Measurements from ENCODE around the gene KRT83.
"Not testable (repeated sequence)": the region's sequence is repeated elsewhere in the genome, so short reads cannot be mapped to it uniquely, and the experiment has no call there.

KRT83 gene

DNA sequence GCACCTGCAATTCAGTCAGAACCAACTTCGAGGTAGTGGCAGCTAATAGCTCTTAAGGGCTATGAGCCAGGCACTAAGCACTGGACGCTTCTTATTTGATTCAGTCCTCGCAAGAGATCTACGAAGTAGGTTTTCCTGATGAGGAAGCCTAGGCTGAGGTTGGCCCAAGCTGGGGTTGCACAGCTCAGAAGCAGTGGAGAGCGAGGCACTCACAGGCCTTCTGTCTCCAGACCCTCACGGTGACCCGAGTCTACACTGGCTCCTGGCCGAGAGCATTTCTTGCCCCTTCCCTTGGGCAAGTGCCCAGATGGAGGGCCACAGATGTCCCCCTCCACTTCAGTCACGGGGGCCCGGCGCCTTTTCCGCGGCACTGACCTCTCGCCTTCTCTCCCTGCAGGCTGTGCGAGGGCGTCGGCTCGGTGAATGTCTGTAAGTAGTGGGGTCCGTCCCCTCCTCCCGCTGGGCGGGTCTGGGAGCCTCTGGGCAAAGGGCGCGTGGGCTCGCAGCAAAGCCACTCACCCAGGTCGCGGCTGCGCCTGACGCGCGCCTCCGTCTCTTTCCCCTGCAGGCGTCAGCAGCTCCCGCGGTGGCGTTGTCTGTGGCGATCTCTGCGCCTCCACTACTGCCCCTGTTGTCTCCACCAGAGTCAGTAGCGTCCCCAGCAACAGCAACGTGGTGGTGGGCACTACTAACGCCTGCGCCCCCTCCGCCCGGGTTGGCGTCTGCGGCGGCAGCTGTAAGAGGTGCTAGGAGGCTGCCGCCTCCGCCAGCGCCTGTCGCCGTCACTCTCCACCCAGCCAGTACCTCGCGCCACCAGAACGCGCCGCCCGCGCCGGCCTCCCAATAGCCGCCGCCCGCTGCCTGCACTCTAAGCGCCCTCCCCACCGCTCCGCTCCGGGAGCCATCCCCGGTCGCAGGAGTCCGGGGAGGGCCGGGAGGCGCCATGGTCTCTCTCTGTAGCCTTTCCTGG is 13.1 kb downstream of the KRT83 start:
- peak; percentile 87 for DNase-seq

DNA sequence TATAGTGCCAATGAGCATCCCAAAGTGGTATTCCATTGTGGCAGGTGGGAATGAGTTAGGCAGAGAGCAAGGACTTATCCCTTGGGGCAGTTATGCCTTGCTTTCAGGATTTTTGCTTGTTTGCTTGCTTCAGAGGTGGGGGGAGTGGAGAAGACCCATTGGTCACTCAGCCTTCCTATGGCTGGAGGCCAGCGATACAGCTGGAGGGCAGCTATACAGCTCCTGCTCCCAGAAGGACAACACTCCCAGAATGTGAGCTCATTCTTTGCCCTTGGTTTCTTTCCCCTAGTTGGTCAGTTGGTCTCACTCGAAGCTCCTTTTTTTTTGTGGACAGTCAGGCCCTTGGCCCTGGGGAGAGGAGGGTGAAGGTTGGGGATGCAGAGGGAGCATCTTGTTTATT is 14.5 kb downstream of the KRT83 start:
- no peak for DNase-seq

- no peak for DNase-seq
These were observed 15.1 kb downstream of the KRT83 start for GRCh38 chr12:52305921-52306705.

- not testable (repeated sequence) for DNase-seq
These were observed 16.2 kb downstream of the KRT83 start for GRCh38 chr12:52304941-52305411.

GRCh38 chr12:52302242-52302914 is 18.8 kb downstream of the KRT83 start:
- not testable (repeated sequence) for DNase-seq

- DNase-seq, result not testable (repeated sequence)
These were observed 19.5 kb downstream of the KRT83 start for GRCh38 chr12:52301721-52302120.

DNA sequence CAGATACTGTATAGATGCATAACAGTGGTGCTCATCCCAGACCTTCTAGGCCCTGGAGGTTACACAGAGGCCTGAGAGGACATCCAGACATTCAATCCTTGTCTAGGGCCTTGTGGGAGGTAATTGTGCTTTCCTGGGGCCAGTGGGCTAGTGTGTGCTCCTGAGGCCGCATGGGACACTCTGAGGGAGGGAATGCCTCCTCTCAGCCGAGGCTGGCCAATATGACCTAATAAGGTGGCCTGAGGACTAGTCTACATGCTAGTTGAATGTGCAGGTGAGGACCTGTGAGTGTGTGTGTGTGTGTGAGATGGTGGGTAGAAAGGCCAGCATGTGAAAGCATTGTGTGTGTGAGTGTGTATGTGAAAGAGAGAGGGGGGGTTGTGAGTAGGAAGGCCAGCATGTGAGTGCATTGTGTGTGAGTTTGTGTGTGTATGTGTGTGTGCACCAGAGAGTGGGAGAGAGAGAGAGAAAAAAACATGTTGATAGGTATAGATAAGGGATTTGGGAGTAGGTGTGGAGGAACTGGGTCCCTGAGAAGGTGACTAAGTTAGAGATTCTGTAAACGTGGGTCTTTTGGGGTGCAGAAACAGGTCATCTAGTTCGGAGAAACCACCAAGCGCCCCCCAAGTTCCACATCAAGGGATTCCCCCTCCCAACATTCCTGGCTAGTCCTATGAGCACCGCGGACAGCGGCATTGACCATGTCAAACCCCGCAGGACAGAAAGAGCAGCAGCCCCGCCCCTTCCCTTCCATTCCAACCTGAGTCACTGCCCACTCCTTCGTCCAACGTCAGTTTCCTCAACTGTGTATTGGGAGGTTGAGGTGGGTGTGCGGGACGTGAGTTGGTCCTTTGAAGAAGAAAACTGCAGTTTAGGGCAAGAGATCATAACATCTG is 20.2 kb downstream of the KRT83 start:
- no peak for DNase-seq

- DNase-seq, result no peak
These were observed 22.5 kb downstream of the KRT83 start for GRCh38 chr12:52298677-52299190.

- DNase-seq, result no peak
These were observed 24.5 kb downstream of the KRT83 start for GRCh38 chr12:52296572-52297215.

DNA sequence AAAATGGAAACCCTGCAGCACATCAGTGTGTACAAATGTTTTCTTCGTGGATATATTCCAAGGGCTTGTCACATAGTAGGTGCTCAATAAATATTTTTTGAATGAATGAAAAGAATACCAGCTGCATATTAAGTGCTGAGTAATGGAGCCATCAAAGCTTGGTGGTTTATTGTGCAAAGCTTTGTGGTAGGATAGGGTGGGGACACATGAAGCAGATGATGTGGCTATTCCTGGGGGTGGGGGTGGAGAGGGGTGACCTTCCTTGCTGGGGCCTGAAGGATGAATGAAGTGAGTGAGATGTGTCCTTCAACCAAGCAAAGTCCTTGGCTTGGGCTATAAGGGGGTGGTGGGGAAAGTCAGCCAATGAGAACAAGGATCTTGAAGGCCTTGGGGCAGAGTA is 25.5 kb downstream of the KRT83 start:
- no peak for DNase-seq

DNA sequence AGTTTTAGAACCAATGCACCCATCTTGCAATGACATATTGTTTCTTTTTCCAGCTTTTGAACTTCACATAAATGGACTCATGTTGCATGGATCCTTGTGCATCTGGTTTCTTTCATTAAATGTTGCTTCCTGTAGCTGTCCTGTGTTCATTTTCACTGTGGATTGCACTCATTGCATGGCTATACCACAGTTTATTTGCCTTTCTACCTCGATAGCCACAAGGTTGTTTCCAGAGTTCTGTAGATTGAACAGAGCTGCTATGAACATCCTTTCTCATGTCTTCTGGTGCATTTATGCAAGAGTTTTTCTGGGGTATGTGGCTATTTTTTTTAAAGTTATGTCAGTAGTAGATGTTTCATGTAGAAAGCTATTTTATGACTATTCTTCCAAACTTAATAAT is 26.4 kb downstream of the KRT83 start:
- DNase-seq, result no peak

GRCh38 chr12:52293926-52294325 is 27.3 kb downstream of the KRT83 start:
- no peak for DNase-seq

DNA sequence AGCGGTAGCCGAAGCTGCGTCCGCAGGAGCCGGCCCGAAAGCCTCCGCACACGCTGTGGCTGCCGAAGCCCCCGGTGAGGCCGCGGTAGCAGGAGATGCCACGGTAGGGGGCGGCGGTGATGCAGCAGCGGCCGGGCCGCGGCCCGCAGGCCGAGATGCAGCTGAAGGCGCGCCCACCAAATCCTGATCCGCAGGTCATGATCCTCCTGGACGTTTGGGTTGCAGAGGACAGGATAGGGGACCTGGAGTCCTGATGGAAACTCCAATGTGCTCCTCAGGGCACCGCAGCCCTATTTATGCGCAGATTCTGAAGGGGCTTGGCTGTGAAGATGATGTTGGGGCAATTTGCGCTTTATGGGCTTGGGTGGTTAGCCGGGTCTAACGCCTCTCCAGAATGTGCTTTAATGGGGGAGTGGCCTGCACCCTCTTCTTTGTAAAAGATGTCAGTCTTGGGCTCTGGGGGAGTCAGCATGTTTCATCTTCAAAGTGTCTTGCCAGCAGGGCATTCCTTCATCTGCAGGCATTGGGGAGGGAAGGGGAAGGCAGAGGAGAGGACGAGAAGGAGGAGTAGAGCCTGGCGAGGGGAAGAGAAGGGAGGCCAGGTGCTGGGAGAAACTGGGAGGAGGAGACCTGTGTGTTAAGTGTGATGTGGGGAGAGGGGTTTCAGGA is 29.8 kb downstream of the KRT83 start, which contains the start of gene KRT81:
TSS of gene KRT81 (minus strand) at position 268 of the 669 bp plus-strand sequence. CDS start at position 199, 69 bp downstream.
- no peak for DNase-seq

DNA sequence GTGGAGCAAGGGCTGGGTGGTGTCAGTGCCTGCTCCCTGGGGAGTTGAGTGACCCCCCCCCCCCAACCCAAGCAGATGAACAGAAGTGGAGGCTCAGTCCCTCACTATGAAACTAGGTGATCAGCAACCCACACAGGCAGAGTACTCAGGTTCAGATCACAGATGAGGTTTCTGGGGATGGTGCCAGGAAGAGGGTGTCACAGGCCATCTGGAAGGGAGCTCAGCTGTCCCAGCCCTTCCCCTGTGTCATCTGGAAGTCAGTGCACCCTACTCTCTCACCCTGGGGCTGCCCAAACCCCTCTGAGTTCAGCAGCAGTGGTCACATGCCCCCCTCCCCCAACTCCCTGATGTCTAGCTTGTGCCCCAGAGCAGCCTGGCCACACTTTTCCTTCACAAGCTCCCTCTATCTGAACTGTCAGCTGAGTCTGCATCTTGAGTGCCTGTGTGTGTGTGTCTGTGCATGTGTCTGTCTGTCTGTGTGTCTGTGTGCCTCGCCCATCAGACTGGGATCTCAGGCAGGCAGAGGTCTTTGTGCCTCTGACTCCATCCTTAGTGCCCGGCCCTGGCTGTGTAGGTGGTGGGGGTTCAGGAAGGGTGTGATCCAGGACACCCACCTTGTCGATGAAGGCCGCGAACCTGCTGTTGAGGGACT is 30.6 kb downstream of the KRT83 start:
- DNase-seq, result not testable (repeated sequence)

- DNase-seq, result not testable (repeated sequence)
These were observed 33.1 kb downstream of the KRT83 start for GRCh38 chr12:52287816-52288805.

GRCh38 chr12:52286857-52287785 is 34.1 kb downstream of the KRT83 start:
- not testable (repeated sequence) for DNase-seq

Data from right kidney (tissue), 1 donor.